Progenitor cell of endocrine pancreas (in vitro differentiated cells): ENCODE measurements around the gene NXPH3. TPM values are rescaled to one million over a fixed set of nuclear protein-coding genes. Genes with fewer than 3 reads are reported as not detected.

ENCODE experiments used
- DNase-seq: peaks from one replicate; pipeline ENCODE4 v3.0.0; 2021; ENCODE audit warnings: low spot score; ENCODE audit not compliant: unreplicated experiment
- H3K27ac Mint-ChIP-seq: 2 replicates; pipeline ENCODE4 v1.8.0; 2021; ENCODE audit warnings: mild to moderate bottlenecking, moderate library complexity, mixed read lengths
- H3K27me3 Mint-ChIP-seq: 2 replicates; pipeline ENCODE4 v1.8.0; 2021; ENCODE audit warnings: mixed read lengths
- H3K36me3 Mint-ChIP-seq: 2 replicates; pipeline ENCODE4 v1.8.0; 2022; ENCODE audit warnings: mixed read lengths; ENCODE audit not compliant: insufficient read depth
- H3K4me1 Mint-ChIP-seq: 2 replicates; pipeline ENCODE4 v1.8.0; 2021; ENCODE audit warnings: low read depth, mixed read lengths
- H3K4me3 Mint-ChIP-seq: 2 replicates; pipeline ENCODE4 v1.8.0; 2021; ENCODE audit warnings: low read depth, mild to moderate bottlenecking, moderate library complexity, mixed read lengths
- H3K9me3 Mint-ChIP-seq: 2 replicates; pipeline ENCODE4 v1.8.0; 2021; ENCODE audit warnings: low read depth, mixed read lengths
- CTCF ChIP-seq: fragments of 200-600 bp; sonication (generic); IDR thresholded peaks from one replicate; pipeline ENCODE4 v1.5.0; 2021; ENCODE audit warnings: antibody characterized with exemption, mild to moderate bottlenecking; ENCODE audit not compliant: unreplicated experiment
- total RNA-seq: library from RNA; stranded (reverse); gene quantifications from 2 replicates; pipeline ENCODE4 v1.2.1, GENCODE V29; 2021

The NXPH3 gene
- total RNA-seq, 1 donor from 2014 or later, result 0.38 TPM

- Mint-ChIP-seq H3K27me3 (peaks cover 16% of the 10 kb centered on the region), H3K36me3 (no peaks in the 10 kb centered on the region), H3K9me3 (no peaks in the 10 kb centered on the region), H3K4me3 (no peak overlapping the region), H3K27ac (no peak overlapping the region), H3K4me1 (no peaks in the 10 kb centered on the region)
- no peak for DNase-seq
- no peak for TF ChIP-seq CTCF
Measured at GRCh38 chr17:49552070-49552751, 23.5 kb upstream of the NXPH3 start.

- no peaks in the 10 kb centered on the region for H3K36me3 Mint-ChIP-seq
- no peaks in the 10 kb centered on the region for H3K4me1 Mint-ChIP-seq
- peaks cover 16% of the 10 kb centered on the region for H3K27me3 Mint-ChIP-seq
- no peak overlapping the region for H3K4me3 Mint-ChIP-seq
- no peak overlapping the region for H3K27ac Mint-ChIP-seq
- H3K9me3 Mint-ChIP-seq, result no peaks in the 10 kb centered on the region
- no peak for TF ChIP-seq CTCF
- no peak for DNase-seq
Measured at GRCh38 chr17:49553676-49554335, 21.9 kb upstream of the NXPH3 start.

- DNase-seq, result no peak
- H3K9me3 Mint-ChIP-seq, result no peaks in the 10 kb centered on the region
- peak overlapping the region; percentile 37 for H3K27ac Mint-ChIP-seq
- peaks cover 15% of the 10 kb centered on the region for H3K27me3 Mint-ChIP-seq
- no peaks in the 10 kb centered on the region for H3K36me3 Mint-ChIP-seq
- H3K4me1 Mint-ChIP-seq, result no peaks in the 10 kb centered on the region
- no peak overlapping the region for H3K4me3 Mint-ChIP-seq
- TF ChIP-seq CTCF, result no peak
Measured at GRCh38 chr17:49554694-49555494, 20.8 kb upstream of the NXPH3 start.

- no peaks in the 10 kb centered on the region for H3K36me3 Mint-ChIP-seq
- no peak for TF ChIP-seq CTCF
- H3K9me3 Mint-ChIP-seq, result no peaks in the 10 kb centered on the region
- no peak for DNase-seq
- peaks cover 18% of the 10 kb centered on the region for H3K27me3 Mint-ChIP-seq
- H3K4me1 Mint-ChIP-seq, result no peaks in the 10 kb centered on the region
- peak overlapping the region; percentile 37 for H3K27ac Mint-ChIP-seq
- H3K4me3 Mint-ChIP-seq, result no peak overlapping the region
Measured at GRCh38 chr17:49555495-49556222, 20.0 kb upstream of the NXPH3 start.
